HepG2 (cell line): ENCODE data around the gene TMEM256. TPM values are rescaled to one million over a fixed set of nuclear protein-coding genes. Genes with fewer than 3 reads are reported as not detected.

Experiments
- DNMT1 ChIP-seq: sonication (generic); formaldehyde crosslinking; IDR thresholded peaks from 2 replicates; pipeline ENCODE4 v1.5.1; 2020; ENCODE audit warnings: mild to moderate bottlenecking, missing genetic modification reagents
- FOXK1 ChIP-seq: sonication (generic); formaldehyde crosslinking; IDR thresholded peaks from 2 replicates; pipeline ENCODE4 v1.4.0; 2020; ENCODE audit warnings: low read depth, missing genetic modification reagents, borderline replicate concordance
- HDAC2 ChIP-seq: sonication (generic); formaldehyde crosslinking; IDR thresholded peaks from 2 replicates; pipeline ENCODE4 v1.4.0; 2020; ENCODE audit warnings: missing genetic modification reagents
- HINFP ChIP-seq: sonication (generic); formaldehyde crosslinking; IDR thresholded peaks from 2 replicates; pipeline ENCODE4 v1.4.0; 2020; ENCODE audit warnings: low read depth, mild to moderate bottlenecking, missing genetic modification reagents
- KAT8 ChIP-seq: IDR thresholded peaks from 2 replicates; pipeline ENCODE4 v1.6.1; 2016; ENCODE audit warnings: missing genetic modification reagents, missing compliant biosample characterization
- LCORL ChIP-seq, 2 experiments: fragments of 450-650 bp in 1 of 2; sonication (generic) in 1 of 2; formaldehyde crosslinking in 1 of 2; IDR thresholded peaks; 2 replicates each; pipeline versions ENCODE4 v1.5.0 to v1.6.1; 2017 to 2020; ENCODE audit warnings: antibody characterized with exemption in 1 of 2, missing genetic modification reagents in 1 of 2
- MAFG ChIP-seq: sonication (generic); formaldehyde crosslinking; IDR thresholded peaks from 2 replicates; pipeline ENCODE4 v1.5.1; 2020; ENCODE audit warnings: mild to moderate bottlenecking, missing genetic modification reagents
- NFKBIZ ChIP-seq: IDR thresholded peaks from 2 replicates; pipeline ENCODE4 v1.6.1; 2018; ENCODE audit warnings: missing genetic modification reagents, missing compliant biosample characterization
- RFX3 ChIP-seq: IDR thresholded peaks from 2 replicates; pipeline ENCODE4 v1.6.1; 2016; ENCODE audit warnings: missing biosample characterization, missing genetic modification reagents
- RXRB ChIP-seq: IDR thresholded peaks from 2 replicates; pipeline ENCODE4 v1.6.1; 2016; ENCODE audit warnings: borderline replicate concordance, missing genetic modification reagents, missing compliant biosample characterization
- SOX6 ChIP-seq, 2 experiments: fragments of 450-650 bp in 1 of 2; sonication (generic) in 1 of 2; formaldehyde crosslinking in 1 of 2; IDR thresholded peaks; 2 replicates each; pipeline versions ENCODE4 v1.4.0 to v1.6.1; 2017 to 2020; ENCODE audit warnings: antibody characterized with exemption in 1 of 2, mild to moderate bottlenecking in 1 of 2, missing genetic modification reagents in 1 of 2
- TOE1 ChIP-seq: sonication (generic); formaldehyde crosslinking; IDR thresholded peaks from 2 replicates; pipeline ENCODE4 v1.4.0; 2020; ENCODE audit warnings: mild to moderate bottlenecking, missing genetic modification reagents
- TRIM24 ChIP-seq: sonication (generic); formaldehyde crosslinking; IDR thresholded peaks from 2 replicates; pipeline ENCODE4 v1.8.0; 2022; ENCODE audit warnings: mild to moderate bottlenecking, missing genetic modification reagents
- ZFP36L1 ChIP-seq: sonication (generic); formaldehyde crosslinking; IDR thresholded peaks from 2 replicates; pipeline ENCODE4 v1.8.0; 2022; ENCODE audit warnings: mild to moderate bottlenecking, missing genetic modification reagents, moderate library complexity
- ZNF138 ChIP-seq: sonication (generic); formaldehyde crosslinking; IDR thresholded peaks from 2 replicates; pipeline ENCODE4 v1.5.0; 2020; ENCODE audit warnings: mild to moderate bottlenecking, low read depth, missing genetic modification reagents
- ZNF18 ChIP-seq: sonication (generic); formaldehyde crosslinking; IDR thresholded peaks from 2 replicates; pipeline ENCODE4 v1.8.0; 2022; ENCODE audit warnings: mild to moderate bottlenecking, missing genetic modification reagents; ENCODE audit not compliant: insufficient replicate concordance
- polyA plus RNA-seq, 8 experiments: library from polyadenylated mRNA; depleted of rRNA in 3 of 8; stranded (reverse) in 7 of 8; unstranded in 1 of 8; fragments of >200 nt; fragmentation: Illumina TruSeq in 4 of 8; extraction: Trizol in 4 of 8; gene quantifications; 2 replicates each; pipeline versions ENCODE4 v1.2.1 to v1.2.3, GENCODE V29; 2011 to 2016; ENCODE audit warnings: low read depth in 4 of 8, missing spikeins in 1 of 8, mixed read lengths in 1 of 8; ENCODE audit not compliant: insufficient read depth in 1 of 8
- total RNA-seq, 5 experiments: library from RNA; depleted of rRNA; stranded (reverse); fragments of >200 nt; fragmentation: Illumina TruSeq; extraction: Trizol; gene quantifications; 2 replicates each; pipeline ENCODE4 v1.2.3, GENCODE V29; 2016; ENCODE audit warnings: low read depth in 1 of 5
- TF ChIP-seq, protein P1 (sequence below): sonication (generic); formaldehyde crosslinking; IDR thresholded peaks from 2 replicates; pipeline ENCODE4 v1.4.0; 2020; ENCODE audit warnings: missing genetic modification reagents
- TF ChIP-seq, protein P2 (sequence below): IDR thresholded peaks from 2 replicates; pipeline ENCODE4 v1.6.1; 2016; ENCODE audit warnings: mild to moderate bottlenecking

Gene TMEM256
- total and polyA plus RNA-seq, 2 of the 13 experiments (the other 11 are each of a cell fraction or from before 2014, with no cell fraction given): 231 to 252 TPM

- TF ChIP-seq LCORL (IDR thresholded peaks at IDR 0.05) (no peak), LCORL (CRISPR knock-in tag; IDR thresholded peaks at IDR 0.05) (peak; percentile 75; the same call in 1 of the 2 replicates), DNMT1 (no peak), SOX6 (IDR thresholded peaks at IDR 0.05) (no peak), SOX6 (CRISPR knock-in tag; IDR thresholded peaks at IDR 0.05) (no peak), ZNF18 (CRISPR knock-in tag) (no peak), ZFP36L1 (CRISPR knock-in tag) (no peak), RXRB (CRISPR knock-in tag) (peak; percentile 21; the same call in 1 of the 2 replicates), HDAC2 (CRISPR knock-in tag) (no peak), NFKBIZ (CRISPR knock-in tag) (no peak), RFX3 (no peak), TOE1 (CRISPR knock-in tag) (no peak), ZNF138 (CRISPR knock-in tag) (0 out of 2 replicates have a peak, but pooled peaks have one; percentile 48), HINFP (CRISPR knock-in tag) (no peak), FOXK1 (CRISPR knock-in tag) (no peak), TRIM24 (CRISPR knock-in tag) (no peak), MAFG (CRISPR knock-in tag) (no peak), KAT8 (CRISPR knock-in tag) (no peak)
- TF ChIP-seq, protein P1, sequence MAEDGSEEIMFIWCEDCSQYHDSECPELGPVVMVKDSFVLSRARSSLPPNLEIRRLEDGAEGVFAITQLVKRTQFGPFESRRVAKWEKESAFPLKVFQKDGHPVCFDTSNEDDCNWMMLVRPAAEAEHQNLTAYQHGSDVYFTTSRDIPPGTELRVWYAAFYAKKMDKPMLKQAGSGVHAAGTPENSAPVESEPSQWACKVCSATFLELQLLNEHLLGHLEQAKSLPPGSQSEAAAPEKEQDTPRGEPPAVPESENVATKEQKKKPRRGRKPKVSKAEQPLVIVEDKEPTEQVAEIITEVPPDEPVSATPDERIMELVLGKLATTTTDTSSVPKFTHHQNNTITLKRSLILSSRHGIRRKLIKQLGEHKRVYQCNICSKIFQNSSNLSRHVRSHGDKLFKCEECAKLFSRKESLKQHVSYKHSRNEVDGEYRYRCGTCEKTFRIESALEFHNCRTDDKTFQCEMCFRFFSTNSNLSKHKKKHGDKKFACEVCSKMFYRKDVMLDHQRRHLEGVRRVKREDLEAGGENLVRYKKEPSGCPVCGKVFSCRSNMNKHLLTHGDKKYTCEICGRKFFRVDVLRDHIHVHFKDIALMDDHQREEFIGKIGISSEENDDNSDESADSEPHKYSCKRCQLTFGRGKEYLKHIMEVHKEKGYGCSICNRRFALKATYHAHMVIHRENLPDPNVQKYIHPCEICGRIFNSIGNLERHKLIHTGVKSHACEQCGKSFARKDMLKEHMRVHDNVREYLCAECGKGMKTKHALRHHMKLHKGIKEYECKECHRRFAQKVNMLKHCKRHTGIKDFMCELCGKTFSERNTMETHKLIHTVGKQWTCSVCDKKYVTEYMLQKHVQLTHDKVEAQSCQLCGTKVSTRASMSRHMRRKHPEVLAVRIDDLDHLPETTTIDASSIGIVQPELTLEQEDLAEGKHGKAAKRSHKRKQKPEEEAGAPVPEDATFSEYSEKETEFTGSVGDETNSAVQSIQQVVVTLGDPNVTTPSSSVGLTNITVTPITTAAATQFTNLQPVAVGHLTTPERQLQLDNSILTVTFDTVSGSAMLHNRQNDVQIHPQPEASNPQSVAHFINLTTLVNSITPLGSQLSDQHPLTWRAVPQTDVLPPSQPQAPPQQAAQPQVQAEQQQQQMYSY (CRISPR knock-in tag): no peak
- TF ChIP-seq, protein P2, sequence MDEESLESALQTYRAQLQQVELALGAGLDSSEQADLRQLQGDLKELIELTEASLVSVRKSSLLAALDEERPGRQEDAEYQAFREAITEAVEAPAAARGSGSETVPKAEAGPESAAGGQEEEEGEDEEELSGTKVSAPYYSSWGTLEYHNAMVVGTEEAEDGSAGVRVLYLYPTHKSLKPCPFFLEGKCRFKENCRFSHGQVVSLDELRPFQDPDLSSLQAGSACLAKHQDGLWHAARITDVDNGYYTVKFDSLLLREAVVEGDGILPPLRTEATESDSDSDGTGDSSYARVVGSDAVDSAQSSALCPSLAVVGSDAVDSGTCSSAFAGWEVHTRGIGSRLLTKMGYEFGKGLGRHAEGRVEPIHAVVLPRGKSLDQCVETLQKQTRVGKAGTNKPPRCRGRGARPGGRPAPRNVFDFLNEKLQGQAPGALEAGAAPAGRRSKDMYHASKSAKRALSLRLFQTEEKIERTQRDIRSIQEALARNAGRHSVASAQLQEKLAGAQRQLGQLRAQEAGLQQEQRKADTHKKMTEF (CRISPR knock-in tag): peak; percentile 42; the same call in 1 of the 2 replicates
Observed at GRCh38 chr17:7380855-7381683, 22.8 kb downstream of the TMEM256 start, which contains the start of gene TNK1 (continued).
